ENCODE measurements around the gene GTF2IRD1.
"Not testable (repeated sequence)": the region's sequence is repeated elsewhere in the genome, so short reads cannot be mapped to it uniquely, and the experiment has no call there.

GTF2IRD1 gene

GRCh38 chr7:74412056-74412455, 41.6 kb upstream of the GTF2IRD1 start:
- no peak overlapping the region for H3K9ac ChIP-seq (ENCODE audit: low read depth in 1 of 2, low read length in 2 of 2)
- no peaks in the 10 kb centered on the region for H3K27me3 ChIP-seq (ENCODE audit: control insufficient read depth in 1 of 2, insufficient read depth in 2 of 2, low read length in 2 of 2)
- H3K4me1 ChIP-seq (ENCODE audit: control insufficient read depth in 1 of 2, insufficient read depth in 2 of 2, low read length in 2 of 2): no peaks in the 10 kb centered on the region
- H3K36me3 ChIP-seq (ENCODE audit: control insufficient read depth in 1 of 2, insufficient read depth in 2 of 2, low read length in 2 of 2): no peaks in the 10 kb centered on the region
- no peaks in the 10 kb centered on the region for H3K9me3 ChIP-seq (ENCODE audit: control insufficient read depth in 1 of 2, low read length in 2 of 2)
- H3K4me3 ChIP-seq (ENCODE audit: low read depth in 1 of 2, low read length in 2 of 2): no peak overlapping the region
- H3K27ac ChIP-seq (ENCODE audit: low read depth, low read length): no peak overlapping the region

GRCh38 chr7:74412603-74413002, 41.1 kb upstream of the GTF2IRD1 start:
- Histone ChIP-seq H3K4me3 (ENCODE audit: low read depth in 1 of 2, low read length in 2 of 2) (no peak overlapping the region), H3K27me3 (ENCODE audit: control insufficient read depth in 1 of 2, insufficient read depth in 2 of 2, low read length in 2 of 2) (no peaks in the 10 kb centered on the region), H3K9me3 (ENCODE audit: control insufficient read depth in 1 of 2, low read length in 2 of 2) (no peaks in the 10 kb centered on the region)

GRCh38 chr7:74414595-74415333, 38.9 kb upstream of the GTF2IRD1 start:
- H3K9ac ChIP-seq (ENCODE audit: low read depth in 1 of 2, low read length in 2 of 2); H3K27me3 ChIP-seq (ENCODE audit: control insufficient read depth in 1 of 2, insufficient read depth in 2 of 2, low read length in 2 of 2); H3K4me3 ChIP-seq (ENCODE audit: low read depth in 1 of 2, low read length in 2 of 2); H3K36me3 ChIP-seq (ENCODE audit: control insufficient read depth in 1 of 2, insufficient read depth in 2 of 2, low read length in 2 of 2); H3K4me1 ChIP-seq (ENCODE audit: control insufficient read depth in 1 of 2, insufficient read depth in 2 of 2, low read length in 2 of 2); H3K27ac ChIP-seq (ENCODE audit: low read depth, low read length); H3K9me3 ChIP-seq (ENCODE audit: control insufficient read depth in 1 of 2, low read length in 2 of 2): not testable (repeated sequence)

More at GRCh38 chr7:74412603-74413002, 41.1 kb upstream of the GTF2IRD1 start:
- no peaks in the 10 kb centered on the region for H3K36me3 ChIP-seq (ENCODE audit: control insufficient read depth in 1 of 2, insufficient read depth in 2 of 2, low read length in 2 of 2)
- no peak overlapping the region for H3K9ac ChIP-seq (ENCODE audit: low read depth in 1 of 2, low read length in 2 of 2)
- H3K27ac ChIP-seq (ENCODE audit: low read depth, low read length): no peak overlapping the region
- peaks cover 0 to 4% of the 10 kb centered on the region in 2 donors for H3K4me1 ChIP-seq (ENCODE audit: control insufficient read depth in 1 of 2, insufficient read depth in 2 of 2, low read length in 2 of 2)

GRCh38 chr7:74417419-74417971, 36.2 kb upstream of the GTF2IRD1 start:
- H3K27ac ChIP-seq (ENCODE audit: low read depth, low read length): no peak overlapping the region
- no peaks in the 10 kb centered on the region for H3K27me3 ChIP-seq (ENCODE audit: control insufficient read depth in 1 of 2, insufficient read depth in 2 of 2, low read length in 2 of 2)
- H3K4me3 ChIP-seq (ENCODE audit: low read depth in 1 of 2, low read length in 2 of 2): no peak overlapping the region
- H3K36me3 ChIP-seq (ENCODE audit: control insufficient read depth in 1 of 2, insufficient read depth in 2 of 2, low read length in 2 of 2): no peaks in the 10 kb centered on the region
- no peaks in the 10 kb centered on the region for H3K9me3 ChIP-seq (ENCODE audit: control insufficient read depth in 1 of 2, low read length in 2 of 2)
- H3K4me1 ChIP-seq (ENCODE audit: control insufficient read depth in 1 of 2, insufficient read depth in 2 of 2, low read length in 2 of 2): peaks cover 0 to 4% of the 10 kb centered on the region in 2 donors
- H3K9ac ChIP-seq (ENCODE audit: low read depth in 1 of 2, low read length in 2 of 2): no peak overlapping the region

- peaks cover 0 to 4% of the 10 kb centered on the region in 2 donors for H3K4me1 ChIP-seq (ENCODE audit: control insufficient read depth in 1 of 2, insufficient read depth in 2 of 2, low read length in 2 of 2)
- no peak overlapping the region for H3K9ac ChIP-seq (ENCODE audit: low read depth in 1 of 2, low read length in 2 of 2)
- no peaks in the 10 kb centered on the region for H3K36me3 ChIP-seq (ENCODE audit: control insufficient read depth in 1 of 2, insufficient read depth in 2 of 2, low read length in 2 of 2)
- H3K9me3 ChIP-seq (ENCODE audit: control insufficient read depth in 1 of 2, low read length in 2 of 2): no peaks in the 10 kb centered on the region
- no peaks in the 10 kb centered on the region for H3K27me3 ChIP-seq (ENCODE audit: control insufficient read depth in 1 of 2, insufficient read depth in 2 of 2, low read length in 2 of 2)
- no peak overlapping the region for H3K27ac ChIP-seq (ENCODE audit: low read depth, low read length)
- H3K4me3 ChIP-seq (ENCODE audit: low read depth in 1 of 2, low read length in 2 of 2): no peak overlapping the region
These were observed 35.6 kb upstream of the GTF2IRD1 start for GRCh38 chr7:74418076-74418475.

GRCh38 chr7:74418538-74418937, 35.2 kb upstream of the GTF2IRD1 start:
- Histone ChIP-seq H3K27me3 (ENCODE audit: control insufficient read depth in 1 of 2, insufficient read depth in 2 of 2, low read length in 2 of 2) (no peaks in the 10 kb centered on the region), H3K9me3 (ENCODE audit: control insufficient read depth in 1 of 2, low read length in 2 of 2) (no peaks in the 10 kb centered on the region), H3K4me3 (ENCODE audit: low read depth in 1 of 2, low read length in 2 of 2) (no peak overlapping the region), H3K9ac (ENCODE audit: low read depth in 1 of 2, low read length in 2 of 2) (no peak overlapping the region), H3K4me1 (ENCODE audit: control insufficient read depth in 1 of 2, insufficient read depth in 2 of 2, low read length in 2 of 2) (peaks cover 0 to 4% of the 10 kb centered on the region in 2 donors), H3K36me3 (ENCODE audit: control insufficient read depth in 1 of 2, insufficient read depth in 2 of 2, low read length in 2 of 2) (no peaks in the 10 kb centered on the region), H3K27ac (ENCODE audit: low read depth, low read length) (no peak overlapping the region)

- not testable (repeated sequence) for H3K4me1 ChIP-seq (ENCODE audit: control insufficient read depth in 1 of 2, insufficient read depth in 2 of 2, low read length in 2 of 2); H3K9ac ChIP-seq (ENCODE audit: low read depth in 1 of 2, low read length in 2 of 2); H3K4me3 ChIP-seq (ENCODE audit: low read depth in 1 of 2, low read length in 2 of 2); H3K27me3 ChIP-seq (ENCODE audit: control insufficient read depth in 1 of 2, insufficient read depth in 2 of 2, low read length in 2 of 2); H3K36me3 ChIP-seq (ENCODE audit: control insufficient read depth in 1 of 2, insufficient read depth in 2 of 2, low read length in 2 of 2); H3K27ac ChIP-seq (ENCODE audit: low read depth, low read length); H3K9me3 ChIP-seq (ENCODE audit: control insufficient read depth in 1 of 2, low read length in 2 of 2)
These were observed 34.5 kb upstream of the GTF2IRD1 start for GRCh38 chr7:74419232-74419631.

- H3K9me3 ChIP-seq (ENCODE audit: control insufficient read depth in 1 of 2, low read length in 2 of 2): no peaks in the 10 kb centered on the region
- no peak overlapping the region for H3K27ac ChIP-seq (ENCODE audit: low read depth, low read length)
- no peak overlapping the region for H3K4me3 ChIP-seq (ENCODE audit: low read depth in 1 of 2, low read length in 2 of 2)
- no peak overlapping the region for H3K9ac ChIP-seq (ENCODE audit: low read depth in 1 of 2, low read length in 2 of 2)
- H3K27me3 ChIP-seq (ENCODE audit: control insufficient read depth in 1 of 2, insufficient read depth in 2 of 2, low read length in 2 of 2): no peaks in the 10 kb centered on the region
- H3K36me3 ChIP-seq (ENCODE audit: control insufficient read depth in 1 of 2, insufficient read depth in 2 of 2, low read length in 2 of 2): no peaks in the 10 kb centered on the region
- H3K4me1 ChIP-seq (ENCODE audit: control insufficient read depth in 1 of 2, insufficient read depth in 2 of 2, low read length in 2 of 2): peaks cover 0 to 4% of the 10 kb centered on the region in 2 donors
These were observed 33.7 kb upstream of the GTF2IRD1 start for GRCh38 chr7:74420006-74420405.

GRCh38 chr7:74424291-74424880, 29.3 kb upstream of the GTF2IRD1 start:
- Histone ChIP-seq H3K4me1 (ENCODE audit: control insufficient read depth in 1 of 2, insufficient read depth in 2 of 2, low read length in 2 of 2) (no peaks in the 10 kb centered on the region), H3K9ac (ENCODE audit: low read depth in 1 of 2, low read length in 2 of 2) (no peak overlapping the region), H3K27me3 (ENCODE audit: control insufficient read depth in 1 of 2, insufficient read depth in 2 of 2, low read length in 2 of 2) (no peaks in the 10 kb centered on the region), H3K36me3 (ENCODE audit: control insufficient read depth in 1 of 2, insufficient read depth in 2 of 2, low read length in 2 of 2) (no peaks in the 10 kb centered on the region), H3K9me3 (ENCODE audit: control insufficient read depth in 1 of 2, low read length in 2 of 2) (no peaks in the 10 kb centered on the region), H3K4me3 (ENCODE audit: low read depth in 1 of 2, low read length in 2 of 2) (no peak overlapping the region), H3K27ac (ENCODE audit: low read depth, low read length) (no peak overlapping the region)

GRCh38 chr7:74428023-74428422, 25.7 kb upstream of the GTF2IRD1 start:
- Histone ChIP-seq H3K4me3 (ENCODE audit: low read depth in 1 of 2, low read length in 2 of 2) (no peak overlapping the region), H3K27me3 (ENCODE audit: control insufficient read depth in 1 of 2, insufficient read depth in 2 of 2, low read length in 2 of 2) (no peaks in the 10 kb centered on the region), H3K36me3 (ENCODE audit: control insufficient read depth in 1 of 2, insufficient read depth in 2 of 2, low read length in 2 of 2) (no peaks in the 10 kb centered on the region), H3K27ac (ENCODE audit: low read depth, low read length) (no peak overlapping the region), H3K4me1 (ENCODE audit: control insufficient read depth in 1 of 2, insufficient read depth in 2 of 2, low read length in 2 of 2) (no peaks in the 10 kb centered on the region), H3K9me3 (ENCODE audit: control insufficient read depth in 1 of 2, low read length in 2 of 2) (no peaks in the 10 kb centered on the region), H3K9ac (ENCODE audit: low read depth in 1 of 2, low read length in 2 of 2) (no peak overlapping the region)

Measured in duodenal mucosa (tissue), 2 donors.